IMR-90 (cell line): Measurements from ENCODE around the gene MYCBP. TPM values are rescaled to one million over a fixed set of nuclear protein-coding genes. Genes with fewer than 3 reads are reported as not detected.

Source experiments
- ATAC-seq: fragments of 200-7000 bp; cut with Tn5 transposase; 2 replicates; pipeline ENCODE4 v1.9.1; 2020; ENCODE audit warnings: low read depth, mild to moderate bottlenecking, moderate library complexity
- BruUV-seq: library from RNA; stranded (reverse); fragments of 400-500 nt; replicated peaks from 2 replicates; lab custom pipeline; 2021; lab: Mats Ljungman, UMichigan
- CTCF ChIA-PET: fragments of 300-600 bp; formaldehyde crosslinking; extraction: SDS; loops from one replicate; lab custom pipeline; 2021; ENCODE audit warnings: antibody characterized with exemption; lab: Yijun Ruan, JAX
- POLR2A ChIA-PET: fragments of 300-600 bp; sonication (Branson Sonifier 250); formaldehyde crosslinking; loops from one replicate; lab custom pipeline; 2022; ENCODE audit warnings: antibody characterized with exemption; ENCODE audit not compliant: unreplicated experiment; lab: Charles Lee
- DNase-seq: peaks from one replicate; pipeline ENCODE4 v3.0.0; 2013
- H2AFZ ChIP-seq: replicated peaks from 2 replicates; pipeline ENCODE3; 2013; ENCODE audit warnings: low read length, mild to moderate bottlenecking; ENCODE audit not compliant: poor library complexity
- H2AK5ac ChIP-seq: 2 replicates; pipeline ENCODE4 v1.6.1; 2013; ENCODE audit warnings: low read depth, low read length, inconsistent platforms
- H2AK9ac ChIP-seq: replicated peaks from 2 replicates; pipeline ENCODE3; 2013; ENCODE audit warnings: mild to moderate bottlenecking, low read depth, low read length, moderate library complexity; ENCODE audit not compliant: poor library complexity
- H2BK120ac ChIP-seq: 2 replicates; pipeline ENCODE4 v1.6.1; 2013; ENCODE audit warnings: low read depth, low read length, inconsistent platforms
- H2BK15ac ChIP-seq: 3 replicates; pipeline ENCODE4 v1.6.1; 2013; ENCODE audit warnings: low read depth, low read length, inconsistent platforms
- H2BK20ac ChIP-seq: 2 replicates; pipeline ENCODE4 v1.6.1; 2013; ENCODE audit warnings: low read depth, mild to moderate bottlenecking, inconsistent platforms, low read length, moderate library complexity
- H2BK5ac ChIP-seq: 2 replicates; pipeline ENCODE4 v1.6.1; 2013; ENCODE audit warnings: mild to moderate bottlenecking, low read depth, low read length, inconsistent platforms; ENCODE audit not compliant: poor library complexity, severe bottlenecking
- H3K14ac ChIP-seq: replicated peaks from 2 replicates; pipeline ENCODE4 v1.6.1; 2013; ENCODE audit warnings: low read depth, low read length, inconsistent platforms
- H3K18ac ChIP-seq: 2 replicates; pipeline ENCODE4 v1.6.1; 2013; ENCODE audit warnings: low read depth, low read length, control low read depth
- H3K23ac ChIP-seq: 2 replicates; pipeline ENCODE4 v1.6.1; 2013; ENCODE audit warnings: low read depth, low read length, inconsistent platforms
- H3K27ac ChIP-seq: 2 replicates; pipeline ENCODE4 v1.5.1; 2013; ENCODE audit warnings: mild to moderate bottlenecking, control low read depth, low read length; ENCODE audit not compliant: insufficient read depth
- H3K27me3 ChIP-seq: 2 replicates; pipeline ENCODE4 v1.6.1; 2013; ENCODE audit warnings: low read length; ENCODE audit not compliant: control insufficient read depth, insufficient read depth
- H3K36me3 ChIP-seq: 2 replicates; pipeline ENCODE4 v1.6.1; 2013; ENCODE audit warnings: low read length, mixed read lengths; ENCODE audit not compliant: control insufficient read depth, insufficient read depth
- H3K4ac ChIP-seq: 2 replicates; pipeline ENCODE4 v1.6.1; 2013; ENCODE audit warnings: low read depth, low read length, inconsistent platforms
- H3K4me1 ChIP-seq: 2 replicates; pipeline ENCODE4 v1.6.1; 2013; ENCODE audit warnings: low read length, mixed read lengths; ENCODE audit not compliant: control insufficient read depth, insufficient read depth
- H3K4me2 ChIP-seq: 2 replicates; pipeline ENCODE4 v1.6.1; 2013; ENCODE audit warnings: low read depth, mild to moderate bottlenecking, control low read depth, low read length, moderate library complexity
- H3K4me3 ChIP-seq: 2 replicates; pipeline ENCODE4 v1.5.1; 2013; ENCODE audit warnings: low read depth, mild to moderate bottlenecking, control low read depth, low read length, moderate library complexity; ENCODE audit not compliant: insufficient read depth
- H3K56ac ChIP-seq: 2 replicates; pipeline ENCODE4 v1.6.1; 2013; ENCODE audit warnings: low read length, inconsistent platforms; ENCODE audit not compliant: insufficient read depth; ENCODE audit errors: extremely low read depth
- H3K79me1 ChIP-seq, 2 experiments: 2 replicates each; pipeline ENCODE4 v1.6.1; 2013; ENCODE audit warnings: low read length in 2 of 2, inconsistent platforms in 1 of 2, low read depth in 1 of 2
- H3K9ac ChIP-seq: 2 replicates; pipeline ENCODE4 v1.6.1; 2013; ENCODE audit warnings: low read depth, low read length, control low read depth
- H3K9me1 ChIP-seq: 2 replicates; pipeline ENCODE4 v1.6.1; 2013; ENCODE audit warnings: low read length, inconsistent platforms; ENCODE audit not compliant: insufficient read depth
- H3K9me3 ChIP-seq: 2 replicates; pipeline ENCODE4 v1.6.1; 2013; ENCODE audit warnings: low read length; ENCODE audit not compliant: control insufficient read depth, insufficient read depth
- H4K20me1 ChIP-seq: 2 replicates; pipeline ENCODE4 v1.6.1; 2013; ENCODE audit warnings: low read length, inconsistent platforms; ENCODE audit not compliant: insufficient read depth
- H4K5ac ChIP-seq: 2 replicates; pipeline ENCODE4 v1.6.1; 2013; ENCODE audit warnings: mild to moderate bottlenecking, low read depth, low read length, control low read depth
- H4K8ac ChIP-seq, 2 experiments: 2 replicates each; pipeline ENCODE4 v1.6.1; 2013; ENCODE audit warnings: low read depth in 2 of 2, low read length in 2 of 2, control low read depth in 1 of 2, inconsistent platforms in 1 of 2
- H4K91ac ChIP-seq: 2 replicates; pipeline ENCODE4 v1.6.1; 2013; ENCODE audit warnings: low read depth, low read length, inconsistent platforms; ENCODE audit not compliant: insufficient read depth
- BHLHE40 ChIP-seq: fragments of 150-350 bp; IDR thresholded peaks from 2 replicates; pipeline ENCODE4 v1.6.1; 2016; ENCODE audit warnings: mild to moderate bottlenecking, low read depth, low read length
- CEBPB ChIP-seq: IDR thresholded peaks from 2 replicates; pipeline ENCODE4 v1.6.1; 2012; ENCODE audit warnings: low read depth, low read length, improper control_type of control experiment
- CHD1 ChIP-seq: IDR thresholded peaks from 2 replicates; pipeline ENCODE4 v1.6.1; 2012; ENCODE audit warnings: low read depth, low read length, improper control_type of control experiment
- ELK1 ChIP-seq: fragments of 150-350 bp; IDR thresholded peaks from 2 replicates; pipeline ENCODE4 v1.6.1; 2016; ENCODE audit warnings: low read depth, mild to moderate bottlenecking, low read length, moderate library complexity, borderline replicate concordance
- FOS ChIP-seq: fragments of 150-350 bp; IDR thresholded peaks from 2 replicates; pipeline ENCODE4 v1.6.1; 2016; ENCODE audit warnings: low read depth, low read length
- MAFK ChIP-seq: IDR thresholded peaks from 2 replicates; pipeline ENCODE4 v1.6.1; 2012; ENCODE audit warnings: low read depth, low read length, improper control_type of control experiment
- MAZ ChIP-seq: IDR thresholded peaks from 2 replicates; pipeline ENCODE4 v1.6.1; 2012; ENCODE audit warnings: low read depth, mild to moderate bottlenecking, low read length, improper control_type of control experiment, moderate library complexity, borderline replicate concordance
- MXI1 ChIP-seq: IDR thresholded peaks from 2 replicates; pipeline ENCODE4 v1.6.1; 2012; ENCODE audit warnings: low read depth, mild to moderate bottlenecking, low read length, moderate library complexity, borderline replicate concordance
- POLR2A ChIP-seq: IDR thresholded peaks from 2 replicates; pipeline ENCODE4 v1.6.1; 2012; ENCODE audit warnings: mild to moderate bottlenecking, low read depth, low read length
- RAD21 ChIP-seq: IDR thresholded peaks from 2 replicates; pipeline ENCODE4 v1.6.1; 2012; ENCODE audit warnings: low read length, improper control_type of control experiment
- RFX5 ChIP-seq: IDR thresholded peaks from 2 replicates; pipeline ENCODE4 v1.8.0; 2012; ENCODE audit warnings: low read depth, mild to moderate bottlenecking, low read length, moderate library complexity
- SMC3 ChIP-seq: fragments of 150-350 bp; IDR thresholded peaks from 2 replicates; pipeline ENCODE4 v1.6.1; 2016; ENCODE audit warnings: low read depth, mild to moderate bottlenecking, antibody characterized with exemption, low read length, moderate library complexity
- USF2 ChIP-seq: fragments of 150-350 bp; IDR thresholded peaks from 2 replicates; pipeline ENCODE4 v1.6.1; 2017; ENCODE audit warnings: mild to moderate bottlenecking, antibody characterized with exemption, low read length, low read depth
- WGBS, 2 experiments: methylation state at CpG; one replicate each; pipeline versions ENCODE4 v1.1.5 to v1.1.7; 2013; ENCODE audit warnings: missing lambda C conversion rate in 2 of 2; ENCODE audit not compliant: insufficient read length in 1 of 2; ENCODE audit errors: extremely low coverage in 2 of 2; 5-methylcytosine and 5-hydroxymethylcytosine counted together
- dilution Hi-C: fragments of 300-500 bp; cut with HindIII; formaldehyde crosslinking; loops from one replicate; pipeline ENCODE4 v1.14.3; 2018; ENCODE audit warnings: low sequenced_read_pairs; ENCODE audit not compliant: unreplicated experiment
- in situ Hi-C: fragments of 300-500 bp; cut with MboI; formaldehyde crosslinking; loops from 3 replicates; pipeline ENCODE4 v1.14.3; 2019; ENCODE audit warnings: low sequenced_read_pairs, inconsistent platforms, mixed read lengths
- intact Hi-C: fragments of 100-400 bp; cut with micrococcal nuclease; formaldehyde crosslinking; loops from 2 replicates; pipeline ENCODE4 v1.10.0; 2022
- polyA plus RNA-seq, 3 experiments: library from polyadenylated mRNA; depleted of rRNA; stranded (reverse); fragments of >200 nt; gene quantifications; 2 replicates each; pipeline ENCODE4 v1.2.3, GENCODE V29; 2012; ENCODE audit warnings: low replicate concordance in 1 of 3
- total RNA-seq: library from RNA; depleted of rRNA; stranded (reverse); fragments of >200 nt; gene quantifications from 2 replicates; pipeline ENCODE4 v1.2.3, GENCODE V29; 2012
- TF ChIP-seq, protein P1 (sequence below): conservative IDR thresholded peaks from 2 replicates; pipeline ENCODE4 v1.5.1; 2012; ENCODE audit warnings: mild to moderate bottlenecking, low read depth, low read length, improper control_type of control experiment

The MYCBP gene
- total and polyA plus RNA-seq, 2 of the 4 experiments (the other 2 are of a cell fraction), result 9.9 to 11.9 TPM

GRCh38 chr1:38818175-38818976 lies 54.8 kb downstream of the MYCBP start:
- no peak overlapping the region for H2BK15ac ChIP-seq
- no peaks in the 10 kb centered on the region for H4K20me1 ChIP-seq
- no peaks in the 10 kb centered on the region; the same call in 1 of the 2 replicates for H3K4me1 ChIP-seq
- DNase-seq (no peak), ATAC-seq (peak; percentile 87)
- BruUV-seq, result no TSS peak
- no peak overlapping the region for H2BK20ac ChIP-seq
- H3K9me1 ChIP-seq, result no peaks in the 10 kb centered on the region
- H3K4ac ChIP-seq, result no peak overlapping the region
- H3K4me3 ChIP-seq, result no peak overlapping the region
- H4K8ac ChIP-seq, result no peak overlapping the region
- peak overlapping the region; percentile 78 for H2AFZ ChIP-seq
- no peak overlapping the region for H2AK5ac ChIP-seq
- no peak overlapping the region for H3K27ac ChIP-seq
- no peak overlapping the region for H4K91ac ChIP-seq
- H3K18ac ChIP-seq, result no peak overlapping the region
- H3K36me3 ChIP-seq, result no peaks in the 10 kb centered on the region
- H3K14ac ChIP-seq, result no peak overlapping the region
- ChIA-PET POLR2A (no interaction called here), CTCF (interaction anchor here (1.0 to 1.2 kb wide), 2 partner anchors 11 to 17 kb away, joined by 3 to 6 read pairs; no protein-coding TSS in a partner anchor)
- no peak overlapping the region for H3K9ac ChIP-seq
- peaks cover 9% of the 10 kb centered on the region; the same call in 1 of the 2 replicates for H3K9me3 ChIP-seq
- H3K23ac ChIP-seq, result no peak overlapping the region
- in situ Hi-C loops, result loop anchor here (25.0 kb wide), 1 partner anchor 1206 kb away; no protein-coding TSS in a partner anchor
- H4K5ac ChIP-seq, result no peak overlapping the region
- intact Hi-C loops, result no loop called here
- H2BK120ac ChIP-seq, result no peak overlapping the region
- H3K4me2 ChIP-seq, result peak overlapping the region; percentile 65; the same call in 1 of the 2 replicates
- no peaks in the 10 kb centered on the region for H3K79me1 ChIP-seq
- 1% methylated on average over 26 of the region's 70 CpGs; no CpG with 5 or more reads in 1 of the 2 experiments for WGBS, 2 experiments
- peaks cover 81% of the 10 kb centered on the region for H3K27me3 ChIP-seq
- dilution Hi-C loops, result no loop called here
- H3K56ac ChIP-seq, result no peak overlapping the region
- TF ChIP-seq, protein P1, sequence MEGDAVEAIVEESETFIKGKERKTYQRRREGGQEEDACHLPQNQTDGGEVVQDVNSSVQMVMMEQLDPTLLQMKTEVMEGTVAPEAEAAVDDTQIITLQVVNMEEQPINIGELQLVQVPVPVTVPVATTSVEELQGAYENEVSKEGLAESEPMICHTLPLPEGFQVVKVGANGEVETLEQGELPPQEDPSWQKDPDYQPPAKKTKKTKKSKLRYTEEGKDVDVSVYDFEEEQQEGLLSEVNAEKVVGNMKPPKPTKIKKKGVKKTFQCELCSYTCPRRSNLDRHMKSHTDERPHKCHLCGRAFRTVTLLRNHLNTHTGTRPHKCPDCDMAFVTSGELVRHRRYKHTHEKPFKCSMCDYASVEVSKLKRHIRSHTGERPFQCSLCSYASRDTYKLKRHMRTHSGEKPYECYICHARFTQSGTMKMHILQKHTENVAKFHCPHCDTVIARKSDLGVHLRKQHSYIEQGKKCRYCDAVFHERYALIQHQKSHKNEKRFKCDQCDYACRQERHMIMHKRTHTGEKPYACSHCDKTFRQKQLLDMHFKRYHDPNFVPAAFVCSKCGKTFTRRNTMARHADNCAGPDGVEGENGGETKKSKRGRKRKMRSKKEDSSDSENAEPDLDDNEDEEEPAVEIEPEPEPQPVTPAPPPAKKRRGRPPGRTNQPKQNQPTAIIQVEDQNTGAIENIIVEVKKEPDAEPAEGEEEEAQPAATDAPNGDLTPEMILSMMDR, result peak; percentile 66
- TF ChIP-seq RFX5 (no peak), CHD1 (no peak), CEBPB (no peak), MXI1 (no peak), BHLHE40 (no peak), USF2 (no peak), SMC3 (peak; percentile 47; the same call in 1 of the 2 replicates), FOS (no peak), POLR2A (no peak), MAZ (no peak), ELK1 (no peak), MAFK (no peak), RAD21 (peak; percentile 66)
- H2BK5ac ChIP-seq, result no peak overlapping the region
- no peak overlapping the region for H2AK9ac ChIP-seq
